ENCODE measurements around the gene KLHL30. TPM values are rescaled to one million over a fixed set of nuclear protein-coding genes. Genes with fewer than 3 reads are reported as not detected.

Gene KLHL30
- total RNA-seq, 2 donors from 2014 or later: 0.18 to 0.28 TPM

DNA sequence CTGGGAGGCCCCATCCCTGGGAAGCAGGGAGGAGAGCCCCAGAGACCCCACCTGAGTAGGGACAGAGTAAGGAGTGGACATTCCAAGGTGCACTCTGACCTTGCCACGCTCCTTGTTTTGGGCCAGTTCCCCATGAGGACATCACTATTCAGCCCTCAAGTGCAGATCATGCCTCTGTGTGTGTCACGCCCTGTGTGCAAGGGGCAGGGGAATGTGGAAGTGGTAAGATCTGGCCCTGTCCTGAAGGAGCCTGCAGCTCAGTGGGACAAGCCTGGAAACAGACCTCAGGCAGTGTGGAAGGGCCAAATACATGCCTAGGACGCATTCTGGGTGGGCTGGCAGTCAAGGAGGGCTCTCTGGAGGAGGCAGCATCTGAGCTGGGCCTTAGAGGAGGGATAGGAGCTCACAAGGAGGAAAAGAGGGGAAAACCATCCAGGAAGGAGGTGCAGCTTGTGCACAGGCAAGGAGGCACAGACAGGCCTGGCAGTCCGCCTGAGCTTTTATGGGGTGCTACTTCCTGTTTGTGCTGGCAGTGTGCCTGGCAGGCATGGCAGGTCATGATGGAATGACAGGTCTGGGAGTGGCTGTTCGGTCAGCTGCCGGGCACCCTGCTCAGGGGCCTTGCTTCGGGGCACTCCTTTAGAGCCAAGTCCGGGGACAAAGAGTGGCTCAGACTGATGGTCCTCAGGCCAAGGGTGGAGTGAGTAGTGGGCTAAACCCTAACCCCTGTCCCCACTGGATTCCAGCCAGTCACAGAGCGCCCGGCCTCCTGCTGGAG, 3.3 kb downstream of the KLHL30 start:
- DNase-seq: peak; percentile 89 to 90
- peak; percentile 94 for ATAC-seq
- intact Hi-C loops (cut with DNase I, micrococcal nuclease): no loop called here

DNA sequence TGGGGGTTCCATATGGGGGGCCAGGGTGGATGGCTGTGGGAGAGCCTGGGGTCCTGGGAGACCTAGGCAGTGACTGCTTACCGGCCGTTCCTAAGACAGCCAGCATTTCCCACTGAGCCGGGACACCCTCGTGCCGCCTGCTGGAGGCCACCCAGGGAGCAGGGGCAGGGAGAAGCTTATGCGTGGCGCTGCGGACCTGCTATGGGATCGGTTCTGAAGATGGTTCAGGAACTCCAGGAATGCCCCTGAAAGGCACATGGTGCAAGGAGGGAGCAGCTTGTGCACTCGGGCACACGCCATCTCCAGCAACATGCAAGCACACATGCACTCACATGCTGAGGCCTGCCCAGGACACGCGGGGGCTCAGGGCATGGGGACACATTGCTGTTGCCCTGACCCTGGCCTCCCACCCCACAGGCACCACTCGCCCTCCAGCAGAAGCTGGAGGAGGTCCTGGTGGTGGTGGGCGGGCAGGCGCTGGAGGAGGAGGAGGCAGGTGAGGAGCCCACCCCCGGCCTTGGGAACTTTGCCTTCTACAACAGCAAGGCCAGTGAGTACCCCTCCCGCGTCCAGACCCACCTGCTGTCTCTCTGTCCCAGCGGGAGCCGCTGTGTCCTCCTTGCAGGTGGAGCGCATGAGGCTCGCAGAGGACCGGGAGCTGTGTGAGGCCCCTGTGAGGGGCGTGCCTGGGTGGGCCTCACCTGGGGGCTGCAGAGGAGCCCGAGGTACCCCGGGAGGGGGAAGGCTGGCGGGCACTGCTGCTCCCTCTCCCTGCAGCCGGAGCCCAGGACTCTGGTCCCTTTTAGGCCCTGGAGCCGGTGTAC, 4.1 kb downstream of the KLHL30 start:
- intact Hi-C loops (cut with DNase I, micrococcal nuclease): no loop called here
- ATAC-seq: peak; percentile 32
- DNase-seq: no peak

DNA sequence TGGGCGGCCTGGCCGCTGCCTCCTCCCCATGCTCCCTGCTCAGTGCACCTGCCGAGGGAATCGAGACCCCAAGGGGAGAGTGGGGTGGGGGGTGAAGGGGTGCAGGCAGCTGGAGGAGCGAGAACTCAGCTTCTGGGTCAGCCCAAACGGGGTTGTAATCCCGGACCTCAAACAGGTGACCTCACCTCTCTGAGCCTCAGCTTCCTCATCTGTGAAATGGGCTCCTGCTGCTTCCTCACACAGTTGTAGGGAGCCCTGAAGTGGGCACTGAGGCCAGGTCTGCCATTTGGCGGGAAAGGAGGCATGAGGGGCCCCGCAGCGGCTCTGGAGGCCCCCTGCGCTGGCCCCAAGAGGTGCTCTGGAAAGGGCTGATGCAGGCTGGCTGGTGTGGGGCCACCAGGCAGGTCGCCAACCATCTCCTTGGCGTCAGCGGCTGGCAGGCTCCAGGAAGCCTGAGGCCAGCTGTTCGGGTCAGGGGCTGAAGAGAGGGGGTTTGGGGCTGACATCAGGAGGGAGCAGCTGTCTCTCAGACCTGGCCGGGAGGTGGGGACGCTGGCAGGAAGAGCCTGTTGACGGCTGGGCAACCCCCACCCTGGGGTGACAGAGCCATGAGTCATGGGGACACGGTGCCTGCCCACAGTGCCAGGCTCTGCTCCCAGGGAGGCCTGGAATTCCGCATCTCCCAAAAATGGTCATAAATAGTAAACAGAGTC, 4.9 kb downstream of the KLHL30 start:
- no peak for ATAC-seq
- intact Hi-C loops (cut with DNase I, micrococcal nuclease): no loop called here
- DNase-seq: no peak

DNA sequence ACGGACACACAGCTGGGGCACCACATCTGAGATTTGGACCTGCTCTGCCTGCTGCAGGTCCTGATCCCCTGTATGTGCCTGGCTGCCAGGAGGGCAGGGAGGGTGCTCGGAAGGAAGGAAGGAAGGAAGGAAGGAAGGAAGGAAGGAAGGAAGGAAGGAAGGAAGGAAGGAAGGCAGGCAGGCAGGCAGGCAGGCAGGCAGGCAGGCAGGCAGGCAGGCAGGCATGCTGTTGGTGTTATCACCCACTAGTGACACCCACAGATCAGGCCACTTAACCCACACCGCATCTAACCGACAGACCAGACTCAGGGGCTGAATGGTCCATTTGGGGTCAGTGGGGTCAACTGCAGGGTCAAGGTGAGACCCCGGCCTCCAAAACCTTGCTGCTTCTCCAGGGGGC, 5.8 kb downstream of the KLHL30 start:
- DNase-seq (no peak), ATAC-seq (no peak)
- intact Hi-C loops (cut with DNase I, micrococcal nuclease): no loop called here

DNA sequence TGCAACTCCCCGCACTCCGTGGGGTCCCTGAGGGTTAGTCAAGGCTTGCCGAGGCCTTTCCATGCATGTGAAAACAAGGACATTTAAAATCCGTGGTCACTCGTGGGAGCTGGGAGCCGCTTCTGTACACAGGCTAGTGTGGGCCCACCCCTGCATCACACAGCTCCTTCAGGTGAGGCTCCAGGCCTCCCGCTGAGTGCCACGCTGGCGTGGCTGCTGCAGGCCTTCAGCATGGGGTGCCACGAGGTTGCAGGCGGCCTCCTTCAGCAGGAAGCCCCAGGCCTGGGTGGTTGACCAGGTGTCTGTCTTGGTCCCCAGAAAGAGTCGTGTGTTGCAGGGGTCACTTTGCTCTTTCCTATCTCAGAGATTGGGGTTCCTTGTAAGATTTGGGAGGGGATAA, 6.6 kb downstream of the KLHL30 start:
- DNase-seq (no peak), ATAC-seq (no peak)
- intact Hi-C loops (cut with DNase I, micrococcal nuclease): no loop called here

DNA sequence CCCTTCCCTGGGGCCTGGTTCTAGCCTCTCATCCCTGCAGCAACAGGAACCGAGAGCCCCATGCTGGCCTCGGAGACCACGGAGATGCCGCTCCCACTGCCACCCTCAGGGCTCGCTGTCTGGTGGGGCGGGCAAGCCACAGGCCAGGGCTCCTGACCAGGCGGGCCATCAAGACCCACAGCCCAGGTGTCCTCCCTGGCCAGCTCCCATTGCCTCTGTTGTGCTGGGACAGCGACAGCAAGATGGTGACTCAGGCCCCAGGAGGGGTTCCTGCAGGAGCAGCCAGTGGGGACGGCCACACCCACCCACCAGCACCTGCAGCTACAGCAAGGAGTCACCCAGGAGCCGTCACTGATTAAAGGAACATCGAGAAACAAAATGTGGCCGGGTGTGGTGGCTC, 7.4 kb downstream of the KLHL30 start:
- intact Hi-C loops (cut with DNase I, micrococcal nuclease): no loop called here
- ATAC-seq (no peak), DNase-seq (no peak)

DNA sequence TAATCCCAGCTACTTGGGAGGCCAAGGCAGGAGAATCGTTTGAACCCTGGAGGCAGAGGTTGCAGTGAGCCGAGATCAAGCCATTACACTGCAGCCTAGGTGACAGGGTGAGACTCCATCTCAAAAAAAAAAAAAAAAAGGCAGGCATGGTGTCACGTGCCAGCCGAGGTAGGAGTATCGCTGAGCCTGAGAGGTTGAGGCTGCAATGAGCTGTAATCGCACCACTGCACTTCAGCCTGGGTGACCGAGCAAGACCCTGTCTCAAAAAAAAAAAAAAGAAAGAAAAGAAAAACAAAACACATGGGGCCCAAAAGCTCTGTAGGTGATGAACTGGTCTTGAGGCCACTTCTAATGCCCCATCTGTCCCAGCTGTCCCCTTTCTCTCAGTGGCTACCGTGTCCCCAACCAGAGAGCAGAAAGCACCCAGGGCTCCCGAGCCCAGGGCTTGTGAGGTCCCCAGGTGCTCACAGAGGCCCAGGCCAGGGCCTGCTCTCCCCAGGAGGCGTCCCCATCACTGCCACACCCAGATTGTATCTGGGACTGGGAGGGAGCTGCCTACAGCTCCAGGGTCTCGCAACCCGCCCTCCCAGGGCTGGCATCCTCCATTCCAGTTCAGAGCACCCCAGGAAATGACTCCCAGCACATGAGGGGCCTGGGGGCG, 8.5 kb downstream of the KLHL30 start:
- ATAC-seq (no peak), DNase-seq (no peak)
- intact Hi-C loops (cut with DNase I, micrococcal nuclease): no loop called here

DNA sequence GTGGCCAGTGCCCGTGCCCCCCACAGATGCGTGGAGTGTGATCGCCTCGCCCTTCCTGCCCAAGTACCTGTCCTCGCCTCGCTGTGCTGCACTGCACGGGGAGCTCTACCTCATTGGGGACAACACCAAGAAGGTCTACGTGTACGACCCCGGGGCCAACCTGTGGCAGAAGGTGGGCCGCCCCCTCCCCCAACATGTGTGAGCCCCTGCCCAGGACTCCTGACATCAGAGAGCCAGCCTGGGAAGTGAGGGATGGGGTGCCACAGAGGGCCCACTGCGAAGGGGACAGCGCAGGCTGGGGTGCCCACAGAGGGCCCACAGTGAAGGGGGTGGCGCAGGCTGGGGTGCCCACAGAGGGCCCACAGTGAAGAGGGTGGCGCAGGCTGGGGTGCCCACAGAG, 10.5 kb downstream of the KLHL30 start:
- DNase-seq (no peak), ATAC-seq (no peak)
- intact Hi-C loops (cut with DNase I, micrococcal nuclease): no loop called here

DNA sequence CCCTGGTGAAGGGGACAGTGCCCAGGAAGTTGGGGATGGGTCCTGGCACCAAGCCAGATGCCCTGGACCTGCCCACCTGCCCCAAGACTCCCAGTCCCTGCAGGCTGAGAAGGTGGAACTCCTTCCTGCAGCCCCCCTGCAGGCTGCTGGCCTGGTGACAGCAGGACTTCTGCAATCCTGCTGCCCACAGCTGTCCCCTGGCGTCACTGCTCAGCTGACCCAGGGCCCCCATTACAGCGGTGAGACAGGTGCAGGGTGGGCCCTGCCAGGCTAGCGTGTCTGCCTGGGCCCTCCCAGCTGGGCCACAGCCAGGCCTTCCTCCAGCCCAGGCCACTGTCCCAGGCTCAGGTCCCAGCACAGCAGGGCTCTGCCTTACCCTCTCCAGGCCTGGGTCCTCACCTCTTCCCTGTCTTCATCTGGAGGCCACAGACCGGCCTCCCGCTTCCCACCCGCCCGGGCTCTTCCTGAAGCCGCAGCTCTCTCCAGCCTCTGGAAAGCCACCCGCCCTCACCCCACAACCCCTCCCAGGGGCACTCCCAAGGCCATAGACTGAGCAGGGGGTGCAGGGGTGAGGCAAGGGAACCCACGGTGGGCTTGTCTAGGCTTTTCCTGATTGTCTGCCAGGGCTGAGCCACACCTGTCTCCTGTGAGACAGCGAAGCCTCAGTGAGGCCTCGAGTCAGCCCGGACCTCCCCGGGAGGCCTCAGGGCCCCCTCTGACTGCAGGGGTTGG, 11.5 kb downstream of the KLHL30 start:
- DNase-seq (no peak), ATAC-seq (no peak)
- intact Hi-C loops (cut with DNase I, micrococcal nuclease): no loop called here

DNA sequence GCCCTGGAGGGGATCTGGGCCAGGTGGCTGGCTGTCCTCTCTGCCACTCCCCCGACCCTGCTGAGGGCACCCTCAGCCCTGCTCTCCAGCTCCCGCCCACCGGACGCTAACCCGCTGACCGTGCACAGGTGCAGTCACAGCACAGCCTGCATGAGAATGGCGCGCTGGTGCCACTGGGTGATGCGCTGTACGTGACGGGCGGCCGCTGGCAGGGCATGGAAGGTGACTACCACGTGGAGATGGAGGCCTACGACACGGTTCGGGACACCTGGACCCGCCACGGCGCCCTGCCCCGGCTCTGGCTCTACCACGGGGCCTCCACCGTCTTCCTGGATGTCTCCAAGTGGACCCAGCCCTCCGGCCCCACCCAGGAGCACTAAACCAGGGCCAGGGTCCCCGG, 12.2 kb downstream of the KLHL30 start:
- ATAC-seq (no peak), DNase-seq (no peak)
- intact Hi-C loops (cut with DNase I, micrococcal nuclease): no loop called here

DNA sequence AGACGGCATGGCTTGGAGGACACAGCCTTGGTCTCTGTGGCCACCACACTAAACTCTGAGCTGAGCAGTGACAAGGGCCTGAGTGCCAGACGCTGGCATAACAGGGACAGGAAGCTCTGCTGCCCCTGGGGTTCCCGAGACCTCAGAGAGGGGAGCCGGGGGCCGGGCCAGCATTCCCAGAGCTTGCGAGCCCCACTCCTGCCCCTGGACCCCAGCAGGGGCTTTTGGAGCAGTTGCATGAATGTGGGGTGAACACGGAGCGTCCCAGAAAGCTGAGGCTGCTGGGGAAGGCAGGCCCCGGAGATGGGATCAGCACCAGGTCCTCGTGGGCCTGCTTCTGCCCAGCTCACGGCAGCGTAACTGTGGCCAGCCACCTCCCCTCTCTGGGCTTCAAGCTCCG, 12.7 kb downstream of the KLHL30 start:
- no peak for ATAC-seq
- intact Hi-C loops (cut with DNase I, micrococcal nuclease): no loop called here
- no peak for DNase-seq

DNA sequence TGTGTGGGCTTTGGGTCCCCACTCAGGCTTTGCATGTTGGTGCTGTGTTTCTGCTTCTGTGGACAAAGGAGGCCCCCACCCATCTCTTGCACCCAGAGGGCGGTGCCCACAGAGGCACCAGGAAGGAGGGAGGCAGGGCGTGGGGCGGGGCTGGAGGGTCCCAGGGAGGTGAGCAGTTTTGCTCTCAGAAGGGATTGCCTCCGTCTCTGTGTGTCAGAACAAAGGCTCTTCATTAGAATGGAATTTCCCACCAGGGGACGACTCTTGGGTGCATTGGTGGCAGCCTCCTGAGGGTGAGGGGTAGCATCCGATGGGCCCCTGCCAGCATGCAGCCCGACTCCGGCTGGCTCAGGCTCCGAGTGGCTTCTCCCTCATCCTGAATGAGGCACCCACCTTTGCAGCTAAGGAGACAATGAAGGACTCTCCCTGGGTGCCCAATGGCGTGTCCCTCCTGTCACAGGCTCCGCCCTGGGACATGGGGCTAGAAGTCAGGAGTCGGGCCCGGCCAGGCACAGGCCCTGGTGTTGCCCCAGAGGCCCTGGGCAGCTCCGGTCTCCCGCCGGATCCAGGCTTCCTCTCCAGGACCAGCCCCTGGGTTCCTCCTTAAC, 13.3 kb downstream of the KLHL30 start:
- ATAC-seq (no peak), DNase-seq (no peak)
- intact Hi-C loops (cut with DNase I, micrococcal nuclease): no loop called here

DNA sequence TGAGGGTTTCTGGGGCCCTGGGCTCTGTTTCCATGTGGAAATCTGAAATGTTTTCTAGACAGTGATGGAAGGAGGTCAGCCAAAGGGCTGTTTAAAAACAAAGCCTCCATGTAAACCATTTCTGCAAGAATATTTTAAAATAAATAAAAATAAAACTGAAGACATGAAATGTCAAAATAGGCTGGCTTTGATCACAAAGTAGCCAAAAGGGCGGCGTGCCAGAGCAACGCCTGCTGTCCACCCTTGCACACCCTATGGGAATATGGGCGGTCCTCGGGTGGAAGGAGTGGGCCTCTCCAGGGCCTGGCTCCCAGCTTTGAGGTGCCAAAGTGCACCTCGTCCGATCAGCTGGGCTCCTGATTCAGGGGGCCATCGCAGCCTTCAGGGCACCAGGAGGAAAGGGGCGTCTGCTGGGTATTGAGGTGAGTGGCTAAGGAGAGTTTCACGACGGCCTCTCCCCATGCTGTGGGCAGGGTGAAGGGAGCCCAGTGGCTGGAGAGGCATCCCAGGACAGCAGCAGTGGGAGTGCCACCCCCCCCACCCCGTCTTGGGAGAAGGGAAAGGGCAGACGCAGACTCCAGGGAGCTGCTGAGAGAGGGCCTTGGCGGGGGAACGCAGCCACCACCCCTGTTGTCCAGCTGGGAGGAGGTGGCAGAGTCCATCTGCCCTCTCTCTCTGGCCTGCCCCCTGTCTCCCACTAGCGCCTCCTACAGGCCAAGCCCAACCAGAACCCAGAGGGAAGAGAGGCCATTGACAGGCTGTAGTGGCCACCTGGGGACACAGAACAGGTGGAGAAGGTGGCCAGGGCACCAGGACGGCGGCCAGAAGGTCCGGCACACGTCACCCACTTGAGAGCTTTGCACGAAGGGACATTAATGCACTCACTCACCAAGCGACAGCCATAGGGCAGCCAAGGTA, 14.6 kb downstream of the KLHL30 start:
- DNase-seq: no peak
- intact Hi-C loops (cut with DNase I, micrococcal nuclease): no loop called here
- ATAC-seq: no peak

DNA sequence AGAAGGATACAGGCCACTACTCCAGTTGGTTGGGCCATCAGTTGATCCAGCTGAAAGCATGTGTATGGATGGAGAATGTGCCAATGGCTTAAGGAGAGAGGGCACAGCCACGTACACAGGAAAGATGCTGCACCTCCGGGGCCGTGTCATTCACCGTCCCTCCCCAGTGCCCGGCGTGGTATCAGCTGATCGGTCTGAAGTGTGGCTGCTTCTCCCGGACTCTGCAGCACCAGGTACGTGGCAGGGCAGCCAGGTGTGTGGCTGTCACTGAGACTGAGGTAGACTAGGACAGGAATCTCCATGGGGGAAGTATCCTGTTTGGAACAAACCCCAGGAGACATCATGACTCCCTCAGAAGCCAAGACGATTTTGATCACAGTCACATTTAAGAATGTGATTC, 16.1 kb downstream of the KLHL30 start:
- ATAC-seq (no peak), DNase-seq (no peak)
- intact Hi-C loops (cut with DNase I, micrococcal nuclease): no loop called here

DNA sequence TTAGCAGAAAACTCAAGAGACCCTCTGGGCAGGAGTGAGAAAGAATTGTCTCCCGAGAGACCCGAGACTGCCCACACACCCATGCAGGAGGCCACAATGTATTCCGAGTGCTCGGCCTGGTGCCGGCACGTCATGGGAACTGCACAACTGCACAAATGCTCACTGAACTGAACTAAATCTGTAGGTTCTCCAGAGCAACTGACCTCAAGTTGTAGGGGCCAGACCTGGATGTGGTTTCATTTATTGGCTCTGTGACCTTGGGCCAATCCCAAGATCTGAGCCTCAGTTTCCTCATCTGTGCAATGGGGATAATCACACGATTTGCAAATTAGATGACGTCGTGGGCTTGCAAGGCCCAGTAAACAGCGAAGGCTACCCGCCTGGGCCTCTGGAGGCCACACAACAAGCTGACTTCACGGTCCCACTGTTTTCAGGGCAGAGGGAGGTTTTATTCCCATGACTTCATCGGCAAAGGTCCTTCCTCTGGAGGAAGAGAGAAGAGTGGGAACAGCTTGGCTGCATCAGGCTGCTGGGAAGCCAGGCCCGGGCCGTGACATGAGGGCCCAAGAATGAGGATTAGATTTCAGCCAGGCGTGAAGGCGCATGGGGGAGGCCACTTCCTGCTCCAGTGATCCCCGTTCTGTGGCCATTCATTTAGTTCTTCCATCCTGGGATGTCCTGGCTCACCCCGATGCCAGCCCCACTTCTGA, 16.7 kb downstream of the KLHL30 start:
- no peak for DNase-seq

DNA sequence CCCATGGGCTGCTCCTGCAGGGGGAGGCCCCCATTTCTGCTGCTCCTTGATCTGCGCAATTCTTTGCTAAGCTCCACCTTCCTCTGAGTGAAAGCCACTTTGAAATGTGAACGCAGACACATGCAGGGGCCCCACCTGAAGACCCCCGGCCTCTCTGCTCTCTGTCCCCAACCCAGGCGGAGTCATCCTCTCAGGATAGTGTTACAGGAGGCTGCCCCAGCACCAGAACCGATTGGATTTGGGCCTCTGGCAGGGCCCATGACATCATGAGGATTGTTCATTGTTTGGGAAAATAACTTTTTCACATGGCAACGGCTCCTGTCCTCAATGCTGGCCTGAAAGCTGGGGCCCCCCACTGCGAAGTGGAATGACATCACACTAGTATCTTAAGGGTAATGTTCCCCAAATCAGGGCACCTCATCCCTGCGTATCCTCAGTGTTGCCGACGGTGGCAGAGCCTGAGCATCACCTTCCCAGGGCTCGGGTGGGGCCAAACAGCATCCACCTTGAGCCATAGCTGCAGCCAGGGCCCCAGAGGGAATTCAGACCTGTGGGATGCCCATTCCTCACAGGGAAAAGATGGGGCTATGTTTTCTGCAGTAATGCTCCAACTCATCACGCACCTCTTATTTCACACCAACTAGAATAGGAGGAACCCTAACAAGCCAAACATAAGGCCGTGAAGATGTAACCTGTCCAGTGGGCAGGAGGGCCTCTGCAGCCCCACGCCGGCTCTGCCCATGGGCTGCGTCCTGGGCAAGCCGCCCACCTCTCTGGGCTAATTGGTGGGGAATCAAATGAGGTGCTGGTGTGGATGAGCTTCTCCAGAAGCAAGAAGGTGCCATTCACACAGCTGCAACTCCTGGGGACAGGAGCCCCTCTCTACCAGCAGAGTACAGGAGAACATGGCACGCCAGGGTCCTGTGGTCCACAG, 17.6 kb downstream of the KLHL30 start:
- intact Hi-C loops (cut with DNase I, micrococcal nuclease): no loop called here
- ATAC-seq: no peak
- no peak for DNase-seq

More for the DNA sequence above, 16.7 kb downstream of the KLHL30 start:
- ATAC-seq: no peak
- intact Hi-C loops (cut with DNase I, micrococcal nuclease): no loop called here
